GM12874 (cell line): Measurements from ENCODE around the gene MAP2K5.

Experiments used
- TF ChIP-seq, protein P1 (sequence below): IDR thresholded peaks from 2 replicates; pipeline ENCODE4 v1.5.1; 2011; ENCODE audit warnings: low read depth, mild to moderate bottlenecking, control low read depth, low read length, moderate library complexity; ENCODE audit not compliant: insufficient read depth

The MAP2K5 gene

DNA sequence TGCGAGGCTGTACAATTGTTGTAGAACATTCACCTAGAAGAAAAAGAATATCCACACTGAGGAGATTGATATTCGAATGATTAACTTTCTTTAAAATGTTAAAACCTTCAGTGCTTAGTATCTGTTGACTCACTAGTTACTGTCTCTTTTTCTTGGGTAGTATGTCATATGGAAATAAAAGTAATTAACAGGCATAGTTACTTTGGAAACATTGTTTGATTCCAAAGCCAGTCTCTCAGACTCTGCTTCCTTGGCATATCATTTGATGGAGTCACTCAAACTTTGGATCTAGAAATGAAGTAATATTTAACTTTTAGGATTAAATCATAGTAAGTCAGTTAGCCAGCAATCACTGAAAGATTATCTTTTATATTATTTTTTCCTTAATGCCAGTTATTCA, 63.4 kb downstream of the MAP2K5 start:
- TF ChIP-seq, protein P1, sequence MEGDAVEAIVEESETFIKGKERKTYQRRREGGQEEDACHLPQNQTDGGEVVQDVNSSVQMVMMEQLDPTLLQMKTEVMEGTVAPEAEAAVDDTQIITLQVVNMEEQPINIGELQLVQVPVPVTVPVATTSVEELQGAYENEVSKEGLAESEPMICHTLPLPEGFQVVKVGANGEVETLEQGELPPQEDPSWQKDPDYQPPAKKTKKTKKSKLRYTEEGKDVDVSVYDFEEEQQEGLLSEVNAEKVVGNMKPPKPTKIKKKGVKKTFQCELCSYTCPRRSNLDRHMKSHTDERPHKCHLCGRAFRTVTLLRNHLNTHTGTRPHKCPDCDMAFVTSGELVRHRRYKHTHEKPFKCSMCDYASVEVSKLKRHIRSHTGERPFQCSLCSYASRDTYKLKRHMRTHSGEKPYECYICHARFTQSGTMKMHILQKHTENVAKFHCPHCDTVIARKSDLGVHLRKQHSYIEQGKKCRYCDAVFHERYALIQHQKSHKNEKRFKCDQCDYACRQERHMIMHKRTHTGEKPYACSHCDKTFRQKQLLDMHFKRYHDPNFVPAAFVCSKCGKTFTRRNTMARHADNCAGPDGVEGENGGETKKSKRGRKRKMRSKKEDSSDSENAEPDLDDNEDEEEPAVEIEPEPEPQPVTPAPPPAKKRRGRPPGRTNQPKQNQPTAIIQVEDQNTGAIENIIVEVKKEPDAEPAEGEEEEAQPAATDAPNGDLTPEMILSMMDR: no peak

DNA sequence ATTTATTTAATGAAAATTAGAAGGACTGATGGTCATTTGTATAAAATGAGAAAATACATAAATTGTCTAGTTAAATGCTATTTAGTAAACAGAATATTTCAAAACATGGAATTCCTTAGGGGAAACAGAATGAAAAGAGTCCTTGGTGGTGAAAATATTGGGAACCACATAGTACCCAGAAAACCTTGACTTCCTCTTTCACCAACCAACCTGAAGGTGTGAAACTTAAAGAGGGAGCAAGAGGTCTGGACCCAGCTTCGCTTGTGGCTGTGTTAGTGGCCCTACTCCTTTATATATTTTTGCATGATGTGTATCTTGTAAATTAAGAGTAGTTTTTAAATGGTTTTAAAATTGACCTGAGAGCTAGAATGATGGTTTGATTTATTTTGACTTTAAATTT, 64.2 kb downstream of the MAP2K5 start:
- TF ChIP-seq, protein P1: no peak

DNA sequence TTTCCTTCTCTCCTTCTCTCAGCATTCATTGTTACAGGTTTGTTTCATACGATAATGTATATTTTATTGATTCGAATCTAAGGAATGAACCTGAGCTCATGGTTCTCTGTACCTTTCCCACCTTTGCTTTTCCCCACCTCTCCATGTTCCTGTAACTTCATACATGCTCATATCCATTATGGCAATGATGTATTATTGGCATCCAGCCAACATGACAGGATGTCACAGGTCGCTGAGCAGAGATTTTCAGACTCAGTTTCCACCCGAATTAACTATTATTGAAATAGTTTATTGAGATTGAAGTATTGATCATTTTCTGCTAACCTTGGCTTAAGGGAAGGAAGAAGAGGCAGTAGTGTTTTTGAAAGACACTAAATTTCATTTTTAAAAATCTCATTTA, 64.8 kb downstream of the MAP2K5 start:
- TF ChIP-seq, protein P1: no peak

DNA sequence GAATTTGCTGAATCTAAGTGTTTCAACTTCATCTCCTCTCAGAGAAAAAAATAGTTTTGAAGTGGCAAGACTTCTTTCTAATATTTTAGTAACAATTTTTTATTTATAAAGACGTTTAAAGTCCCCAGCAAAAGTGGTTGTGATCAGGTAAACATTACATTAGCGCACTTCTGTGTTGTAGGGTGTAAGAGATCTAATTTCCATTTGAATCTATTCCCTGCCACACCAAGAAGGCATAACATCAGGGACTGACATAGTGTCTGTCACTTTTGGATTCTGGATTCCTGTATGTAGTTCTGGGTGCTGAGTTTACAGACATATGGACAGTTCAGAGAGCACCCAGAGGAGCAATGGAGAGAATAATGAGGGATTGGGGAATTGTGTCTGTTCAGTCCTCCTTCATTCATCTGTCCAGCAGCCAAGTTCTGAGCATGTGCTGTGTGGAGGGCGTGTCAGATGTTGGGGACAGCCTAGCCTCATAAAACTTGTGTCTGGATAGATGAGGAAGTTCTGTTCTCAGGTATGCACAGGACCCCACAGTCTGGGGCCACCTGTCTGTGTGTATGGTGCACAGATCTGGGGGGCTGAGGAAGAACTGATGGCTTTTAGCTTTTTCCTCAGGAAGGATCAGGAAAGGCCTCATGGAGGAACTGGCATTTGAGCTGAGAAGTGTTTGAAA, 65.6 kb downstream of the MAP2K5 start:
- TF ChIP-seq, protein P1: no peak

DNA sequence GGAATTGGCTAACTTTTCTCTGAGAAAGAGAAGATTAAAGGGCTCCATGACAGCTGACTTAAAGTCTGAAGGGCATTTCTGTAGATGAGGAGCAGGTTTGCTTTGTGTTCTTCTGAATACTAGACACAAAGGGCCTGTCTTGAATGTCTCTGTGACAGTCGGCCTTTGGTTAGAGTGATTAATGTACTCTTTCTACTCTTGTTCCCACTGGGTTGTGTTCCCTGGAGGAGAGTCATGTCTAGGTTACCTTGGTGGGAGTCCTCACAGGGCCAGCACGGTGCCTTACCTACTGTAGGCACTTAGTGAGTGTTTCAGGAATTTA, 66.1 kb downstream of the MAP2K5 start:
- TF ChIP-seq, protein P1: no peak

DNA sequence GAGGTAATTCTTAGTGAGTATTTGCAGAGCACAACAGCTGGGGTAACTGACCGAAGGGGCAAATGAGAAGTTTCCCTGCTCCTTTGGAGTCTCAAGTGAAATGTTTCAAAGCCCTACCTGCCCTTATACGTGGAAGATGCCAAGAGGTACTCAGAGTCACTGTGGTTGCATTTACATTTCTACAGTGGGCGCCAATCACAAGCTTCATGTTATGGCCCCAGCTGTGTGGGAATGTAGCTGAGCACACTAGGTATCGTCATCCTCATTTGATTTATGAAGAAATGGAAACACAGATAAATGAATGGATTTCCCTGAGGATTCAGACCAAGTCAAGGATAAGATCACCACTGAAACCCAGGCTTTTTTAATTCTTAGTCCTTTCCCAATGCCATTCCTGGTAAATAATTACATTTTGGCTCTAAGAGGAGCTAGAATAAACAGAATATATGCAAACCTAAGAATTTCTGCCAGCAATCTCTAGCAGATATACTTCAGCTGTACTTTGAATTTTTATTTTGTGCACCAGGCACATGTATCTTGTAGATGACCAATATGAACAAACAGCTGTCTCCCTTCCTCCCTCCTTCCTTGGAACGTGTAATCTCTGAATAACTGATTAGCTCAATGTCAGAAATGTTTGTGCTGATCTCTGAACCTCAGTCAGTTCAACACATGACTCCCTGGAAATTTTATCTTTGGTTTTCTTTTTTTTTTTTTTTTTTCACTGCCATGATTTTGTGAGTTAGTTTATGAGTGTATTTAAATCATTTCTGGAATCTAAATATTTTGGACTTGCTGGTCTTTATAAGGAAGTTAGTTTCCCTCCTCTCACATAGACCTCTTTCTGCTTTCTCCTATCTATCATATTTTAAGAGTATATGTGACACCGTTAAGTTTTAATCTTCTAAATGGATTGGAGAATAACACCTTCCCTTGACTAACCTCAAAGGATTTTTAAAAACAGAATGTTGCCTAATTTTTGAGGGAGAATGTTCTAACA, 69.2 kb downstream of the MAP2K5 start:
- TF ChIP-seq, protein P1: no peak

DNA sequence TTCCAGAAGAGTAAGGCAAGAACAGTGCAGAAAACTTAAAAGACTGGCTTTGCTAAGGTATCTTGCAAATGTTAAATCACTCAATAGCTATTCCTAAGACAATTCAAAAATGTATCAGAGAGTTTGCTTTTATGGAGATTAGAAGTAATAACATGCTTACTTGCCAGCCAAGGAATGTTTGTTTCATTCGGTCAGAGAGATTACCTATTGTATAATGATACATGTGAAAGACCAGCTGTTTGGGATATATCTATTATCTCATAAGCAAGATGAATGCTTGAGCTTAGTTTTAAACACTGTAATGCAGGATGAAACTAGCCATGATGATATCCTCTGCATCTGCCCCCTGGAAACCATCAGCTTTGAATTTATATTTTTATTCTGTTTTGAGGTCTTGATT, 70.7 kb downstream of the MAP2K5 start:
- TF ChIP-seq, protein P1: no peak
